GM12864 (cell line): ENCODE results near the gene ANO1.
"Not testable (repeated sequence)": the region's sequence is repeated elsewhere in the genome, so short reads cannot be mapped to it uniquely, and the experiment has no call there.

Source experiments
- DNase-seq: peaks from one replicate; pipeline ENCODE4 v3.0.0-alpha.2; 2011; ENCODE audit warnings: low read depth
- H3K4me3 ChIP-seq: 2 replicates; pipeline ENCODE4 v1.5.1; 2011; ENCODE audit warnings: mild to moderate bottlenecking, low read depth, low read length, control low read depth
- CTCF ChIP-seq: IDR thresholded peaks from 2 replicates; pipeline ENCODE4 v1.5.1; 2011; ENCODE audit warnings: low read depth, mild to moderate bottlenecking, moderate library complexity, low read length, control low read depth, inconsistent platforms; ENCODE audit errors: missing control alignments

Gene ANO1

GRCh38 chr11:70032943-70033710 lies 45.0 kb upstream of the ANO1 start:
- TF ChIP-seq CTCF = no peak
- H3K4me3 ChIP-seq = no peak overlapping the region
- DNase-seq = no peak

DNA sequence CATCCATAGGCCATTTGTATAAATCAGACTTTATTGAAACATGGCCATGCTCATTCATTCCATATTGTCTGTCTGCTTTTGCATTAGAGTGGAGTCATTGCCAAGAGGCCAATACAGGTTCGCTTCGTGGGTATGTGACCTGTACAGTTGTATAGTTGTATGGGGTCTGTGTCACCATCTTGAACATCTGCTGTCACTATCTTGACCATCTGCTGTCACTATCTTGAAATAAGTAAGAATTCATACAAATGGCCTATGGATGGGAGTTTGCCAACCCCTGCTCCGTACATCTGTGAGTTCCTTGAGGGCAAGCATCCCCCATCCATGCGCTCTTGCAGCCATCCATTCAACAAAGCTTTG lies 44.4 kb upstream of the ANO1 start:
- DNase-seq = no peak
- TF ChIP-seq CTCF = no peak
- H3K4me3 ChIP-seq = no peak overlapping the region

- no peak for TF ChIP-seq CTCF
- DNase-seq = no peak
- H3K4me3 ChIP-seq = no peak overlapping the region
Measured at GRCh38 chr11:70034740-70035365, 43.3 kb upstream of the ANO1 start.

GRCh38 chr11:70035665-70036064 lies 42.5 kb upstream of the ANO1 start:
- H3K4me3 ChIP-seq, DNase-seq: not testable (repeated sequence)

- no peak for DNase-seq
- no peak for TF ChIP-seq CTCF
- no peak overlapping the region for H3K4me3 ChIP-seq
Measured at GRCh38 chr11:70036971-70037882, 40.9 kb upstream of the ANO1 start.

- no peak for DNase-seq
- no peak for TF ChIP-seq CTCF
Measured at GRCh38 chr11:70038034-70038834, 39.9 kb upstream of the ANO1 start.

More at GRCh38 chr11:70038034-70038834, 39.9 kb upstream of the ANO1 start:
- no peak overlapping the region for H3K4me3 ChIP-seq
